ENCODE measurements around the gene CADPS2.
A peak's percentile ranks its signal among the peaks of the same experiment; 100 is the strongest.

DNA sequence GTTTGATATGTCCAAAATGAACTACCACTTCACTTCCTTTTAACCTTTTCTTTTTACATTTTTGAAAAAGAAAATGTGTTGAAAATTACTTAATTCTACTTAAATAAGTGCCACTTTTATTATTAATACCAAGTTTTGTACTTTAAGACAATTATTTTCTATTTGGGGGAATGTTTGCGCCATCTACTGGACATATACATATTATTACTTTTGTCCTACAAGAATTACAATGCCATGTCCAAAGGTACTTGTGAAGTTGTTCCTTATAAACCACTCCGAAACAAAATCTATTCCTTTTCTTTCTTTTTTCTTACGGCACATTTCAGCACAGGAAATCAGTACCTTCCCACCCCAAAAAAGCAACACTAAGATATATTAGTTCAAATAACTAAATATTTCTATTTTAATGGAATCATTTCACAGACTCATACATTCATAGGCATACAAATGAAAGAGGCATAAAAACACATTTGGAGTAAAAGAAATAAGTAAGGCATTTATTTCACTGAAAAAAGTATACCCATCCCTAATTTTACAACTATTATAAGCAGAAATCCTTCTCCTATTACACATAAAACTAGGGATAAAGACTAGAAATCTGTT is 357.3 kb downstream of the CADPS2 start:
- TF ChIP-seq, protein P1, sequence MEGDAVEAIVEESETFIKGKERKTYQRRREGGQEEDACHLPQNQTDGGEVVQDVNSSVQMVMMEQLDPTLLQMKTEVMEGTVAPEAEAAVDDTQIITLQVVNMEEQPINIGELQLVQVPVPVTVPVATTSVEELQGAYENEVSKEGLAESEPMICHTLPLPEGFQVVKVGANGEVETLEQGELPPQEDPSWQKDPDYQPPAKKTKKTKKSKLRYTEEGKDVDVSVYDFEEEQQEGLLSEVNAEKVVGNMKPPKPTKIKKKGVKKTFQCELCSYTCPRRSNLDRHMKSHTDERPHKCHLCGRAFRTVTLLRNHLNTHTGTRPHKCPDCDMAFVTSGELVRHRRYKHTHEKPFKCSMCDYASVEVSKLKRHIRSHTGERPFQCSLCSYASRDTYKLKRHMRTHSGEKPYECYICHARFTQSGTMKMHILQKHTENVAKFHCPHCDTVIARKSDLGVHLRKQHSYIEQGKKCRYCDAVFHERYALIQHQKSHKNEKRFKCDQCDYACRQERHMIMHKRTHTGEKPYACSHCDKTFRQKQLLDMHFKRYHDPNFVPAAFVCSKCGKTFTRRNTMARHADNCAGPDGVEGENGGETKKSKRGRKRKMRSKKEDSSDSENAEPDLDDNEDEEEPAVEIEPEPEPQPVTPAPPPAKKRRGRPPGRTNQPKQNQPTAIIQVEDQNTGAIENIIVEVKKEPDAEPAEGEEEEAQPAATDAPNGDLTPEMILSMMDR (IDR thresholded peaks at IDR 0.05) = peak; percentile 37 to 71 (median 52)
- no peak for TF ChIP-seq POLR2A (IDR thresholded peaks at IDR 0.05)
